Measurements from ENCODE around the gene CCDC66. TPM values are rescaled to one million over a fixed set of nuclear protein-coding genes. Genes with fewer than 3 reads are reported as not detected.
A peak's percentile ranks its signal among the peaks of the same experiment; 100 is the strongest.
"Not testable (repeated sequence)": the region's sequence is repeated elsewhere in the genome, so short reads cannot be mapped to it uniquely, and the experiment has no call there.

The CCDC66 gene
- total RNA-seq, 1 experiment from 2014 or later, result 28.6 TPM

DNA sequence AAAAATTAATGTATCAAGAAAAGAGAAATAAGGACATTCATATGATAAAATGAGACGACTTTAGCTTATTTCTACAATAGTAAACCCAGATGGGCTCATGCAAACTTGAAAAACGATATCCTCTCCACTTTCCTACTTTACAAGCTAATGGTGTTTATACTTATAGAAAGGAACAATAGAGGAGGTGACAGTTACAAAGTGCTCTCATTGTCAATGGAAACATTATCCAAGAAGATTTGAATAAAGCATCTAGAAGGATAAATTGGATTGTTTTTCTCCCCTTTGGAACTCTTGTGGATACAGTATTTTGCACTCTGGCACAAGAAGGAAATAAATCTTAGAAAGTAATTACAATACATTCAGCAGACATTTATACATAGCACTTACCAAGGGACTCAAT is 20.2 kb upstream of the CCDC66 start:
- H3K27ac Mint-ChIP-seq (ENCODE audit: low read depth, unreplicated experiment), result no peak overlapping the region
- no peak overlapping the region for H3K4me3 Mint-ChIP-seq (ENCODE audit: unreplicated experiment)
- TF ChIP-seq, protein P1, sequence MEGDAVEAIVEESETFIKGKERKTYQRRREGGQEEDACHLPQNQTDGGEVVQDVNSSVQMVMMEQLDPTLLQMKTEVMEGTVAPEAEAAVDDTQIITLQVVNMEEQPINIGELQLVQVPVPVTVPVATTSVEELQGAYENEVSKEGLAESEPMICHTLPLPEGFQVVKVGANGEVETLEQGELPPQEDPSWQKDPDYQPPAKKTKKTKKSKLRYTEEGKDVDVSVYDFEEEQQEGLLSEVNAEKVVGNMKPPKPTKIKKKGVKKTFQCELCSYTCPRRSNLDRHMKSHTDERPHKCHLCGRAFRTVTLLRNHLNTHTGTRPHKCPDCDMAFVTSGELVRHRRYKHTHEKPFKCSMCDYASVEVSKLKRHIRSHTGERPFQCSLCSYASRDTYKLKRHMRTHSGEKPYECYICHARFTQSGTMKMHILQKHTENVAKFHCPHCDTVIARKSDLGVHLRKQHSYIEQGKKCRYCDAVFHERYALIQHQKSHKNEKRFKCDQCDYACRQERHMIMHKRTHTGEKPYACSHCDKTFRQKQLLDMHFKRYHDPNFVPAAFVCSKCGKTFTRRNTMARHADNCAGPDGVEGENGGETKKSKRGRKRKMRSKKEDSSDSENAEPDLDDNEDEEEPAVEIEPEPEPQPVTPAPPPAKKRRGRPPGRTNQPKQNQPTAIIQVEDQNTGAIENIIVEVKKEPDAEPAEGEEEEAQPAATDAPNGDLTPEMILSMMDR (IDR thresholded peaks at IDR 0.05; ENCODE audit: unreplicated experiment), result no peak
- DNase-seq (ENCODE audit: unreplicated experiment), result no peak
- H3K4me1 Mint-ChIP-seq (ENCODE audit: insufficient read depth, unreplicated experiment), result no peaks in the 10 kb centered on the region
- no TSS peak for BruUV-seq (replicated peaks)
- H3K27me3 Mint-ChIP-seq (ENCODE audit: insufficient read depth, unreplicated experiment), result peaks cover 35% of the 10 kb centered on the region
- ChIA-PET CTCF (interaction anchor here (1.0 to 1.1 kb wide), 2 partner anchors 10 to 89 kb away, joined by 3 read pairs; no protein-coding TSS in a partner anchor), POLR2A (interaction anchor here (2.5 kb wide), 1 partner anchor 20 kb away, joined by 5 read pairs; the partner anchor contains the start of gene CCDC66)
- intact Hi-C loops (cut with micrococcal nuclease), result no loop called here
- H3K36me3 Mint-ChIP-seq (ENCODE audit: insufficient read depth, unreplicated experiment), result no peaks in the 10 kb centered on the region
- H3K9me3 Mint-ChIP-seq (ENCODE audit: unreplicated experiment), result no peaks in the 10 kb centered on the region

DNA sequence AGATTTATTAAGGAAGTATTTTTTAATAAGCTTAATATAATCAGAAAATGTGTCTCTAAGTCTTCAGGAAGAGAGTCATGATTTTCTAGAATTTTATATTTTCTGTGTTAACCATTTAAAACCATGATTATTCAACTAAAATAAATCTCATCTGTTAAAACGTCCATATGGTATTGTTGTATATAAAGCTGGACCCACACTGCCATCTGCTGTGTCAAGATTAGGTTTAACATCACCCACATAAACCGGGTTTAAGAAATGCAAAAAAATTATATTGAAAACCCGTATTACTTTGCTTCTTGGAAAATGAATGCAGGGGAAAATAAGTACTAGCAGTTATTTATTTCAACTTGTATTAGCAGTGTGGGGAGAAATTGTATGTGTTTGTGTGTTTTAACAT is 9.5 kb upstream of the CCDC66 start:
- Mint-ChIP-seq H3K36me3 (ENCODE audit: insufficient read depth, unreplicated experiment) (no peaks in the 10 kb centered on the region), H3K27me3 (ENCODE audit: insufficient read depth, unreplicated experiment) (peaks cover 69% of the 10 kb centered on the region), H3K9me3 (ENCODE audit: unreplicated experiment) (no peaks in the 10 kb centered on the region), H3K4me3 (ENCODE audit: unreplicated experiment) (no peak overlapping the region), H3K27ac (ENCODE audit: low read depth, unreplicated experiment) (no peak overlapping the region), H3K4me1 (ENCODE audit: insufficient read depth, unreplicated experiment) (no peaks in the 10 kb centered on the region)
- intact Hi-C loops (cut with micrococcal nuclease), result loop anchor here (5.0 kb wide), 1 partner anchor 205 kb away; no protein-coding TSS in a partner anchor
- no TSS peak for BruUV-seq (replicated peaks)
- CTCF ChIA-PET, result interaction anchor here (0.6 to 1.6 kb wide), 8 partner anchors 10 to 503 kb away, joined by 3 to 14 read pairs (median 4); partner anchors contain the start of gene CCDC66
- DNase-seq (ENCODE audit: unreplicated experiment), result peak; percentile 28
- TF ChIP-seq, protein P1 (IDR thresholded peaks at IDR 0.05; ENCODE audit: unreplicated experiment), result peak; percentile 8
- POLR2A ChIA-PET, result no interaction called here

DNA sequence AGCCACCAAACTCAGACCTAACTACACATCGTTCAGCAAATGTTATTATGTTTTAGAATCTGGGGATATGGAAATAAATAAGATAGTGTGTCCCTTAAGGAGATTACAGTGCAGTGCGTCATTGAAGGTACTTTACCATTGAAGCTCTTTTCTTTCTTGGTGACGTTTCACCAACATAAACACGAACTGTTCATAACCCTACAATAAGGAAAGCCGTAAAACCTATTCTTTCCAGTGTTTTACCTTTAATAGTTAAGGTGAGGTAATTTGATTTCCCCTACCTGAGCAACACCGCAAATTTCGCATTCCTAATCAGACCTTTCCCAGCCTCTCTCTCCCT is 826 bp downstream of the CCDC66 start:
- TF ChIP-seq, protein P1 (IDR thresholded peaks at IDR 0.05; ENCODE audit: unreplicated experiment), result no peak
- intact Hi-C loops (cut with micrococcal nuclease), result no loop called here
- no peaks in the 10 kb centered on the region for H3K9me3 Mint-ChIP-seq (ENCODE audit: unreplicated experiment)
- H3K36me3 Mint-ChIP-seq (ENCODE audit: insufficient read depth, unreplicated experiment), result peaks cover 19% of the 10 kb centered on the region
- peak overlapping the region; percentile 97 for H3K27ac Mint-ChIP-seq (ENCODE audit: low read depth, unreplicated experiment)
- POLR2A ChIA-PET, result interaction anchor here (0.6 to 3.2 kb wide), 5 partner anchors 10 to 431 kb away, joined by 3 to 14 read pairs (median 4); no protein-coding TSS in a partner anchor
- peaks cover 37% of the 10 kb centered on the region for H3K27me3 Mint-ChIP-seq (ENCODE audit: insufficient read depth, unreplicated experiment)
- no TSS peak for BruUV-seq (replicated peaks)
- no peak for DNase-seq (ENCODE audit: unreplicated experiment)
- CTCF ChIA-PET, result interaction anchor here (0.6 to 0.7 kb wide), 3 partner anchors 518 to 885 kb away, joined by 3 to 4 read pairs (median 3); no protein-coding TSS in a partner anchor
- H3K4me3 Mint-ChIP-seq (ENCODE audit: unreplicated experiment), result peak overlapping the region; percentile 100
- H3K4me1 Mint-ChIP-seq (ENCODE audit: insufficient read depth, unreplicated experiment), result peaks cover 13% of the 10 kb centered on the region

DNA sequence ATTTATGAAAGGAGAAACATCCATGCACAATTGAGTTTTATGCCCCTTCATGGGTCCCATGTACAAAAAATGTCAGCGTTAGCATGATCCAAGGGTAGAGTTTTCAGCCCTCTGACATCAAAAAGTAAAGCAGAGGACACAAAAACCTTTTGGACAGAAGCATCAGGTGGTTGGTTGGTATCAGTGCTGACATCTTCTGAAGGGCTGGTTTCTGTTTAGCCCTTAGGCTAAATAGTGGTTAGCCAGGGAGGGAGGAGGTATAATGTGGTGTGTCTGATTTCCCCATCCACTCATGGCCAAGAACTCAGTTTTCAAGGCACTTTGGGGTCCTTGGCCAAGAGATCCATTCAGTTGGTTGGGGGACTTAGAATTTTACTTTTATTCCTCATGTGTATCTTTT is 16.5 kb downstream of the CCDC66 start:
- ChIA-PET CTCF (no interaction called here), POLR2A (no interaction called here)
- Mint-ChIP-seq H3K27ac (ENCODE audit: low read depth, unreplicated experiment) (no peak overlapping the region), H3K4me1 (ENCODE audit: insufficient read depth, unreplicated experiment) (no peaks in the 10 kb centered on the region), H3K9me3 (ENCODE audit: unreplicated experiment) (no peaks in the 10 kb centered on the region), H3K36me3 (ENCODE audit: insufficient read depth, unreplicated experiment) (peaks cover 64% of the 10 kb centered on the region), H3K27me3 (ENCODE audit: insufficient read depth, unreplicated experiment) (no peaks in the 10 kb centered on the region), H3K4me3 (ENCODE audit: unreplicated experiment) (no peak overlapping the region)
- TF ChIP-seq, protein P1 (IDR thresholded peaks at IDR 0.05; ENCODE audit: unreplicated experiment), result no peak
- DNase-seq (ENCODE audit: unreplicated experiment), result no peak
- no TSS peak for BruUV-seq (replicated peaks)
- intact Hi-C loops (cut with micrococcal nuclease), result no loop called here

DNA sequence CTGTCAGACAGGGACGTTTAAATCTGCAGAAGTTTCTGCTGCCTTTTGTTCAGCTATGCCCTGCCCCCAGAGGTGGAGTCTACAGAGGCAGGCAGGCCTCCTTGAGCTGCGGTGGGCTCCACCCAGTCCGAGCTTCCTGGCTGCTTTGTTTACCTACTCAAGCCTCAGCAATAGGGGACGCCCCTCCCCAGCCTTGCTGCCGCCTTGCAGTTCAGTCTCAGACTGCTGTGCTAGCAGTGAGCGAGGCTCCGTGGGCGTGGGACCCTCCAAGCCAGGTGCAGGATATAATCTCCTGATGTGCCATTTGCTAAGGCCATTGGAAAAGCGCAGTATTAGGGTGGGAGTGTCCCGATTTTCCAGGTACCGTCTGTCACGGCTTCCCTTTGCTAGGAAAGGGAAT is 25.0 kb downstream of the CCDC66 start:
- DNase-seq (ENCODE audit: unreplicated experiment); H3K9me3 Mint-ChIP-seq (ENCODE audit: unreplicated experiment); POLR2A ChIA-PET; BruUV-seq (replicated peaks); H3K27ac Mint-ChIP-seq (ENCODE audit: low read depth, unreplicated experiment); H3K4me1 Mint-ChIP-seq (ENCODE audit: insufficient read depth, unreplicated experiment); H3K27me3 Mint-ChIP-seq (ENCODE audit: insufficient read depth, unreplicated experiment); CTCF ChIA-PET; intact Hi-C loops (cut with micrococcal nuclease); H3K4me3 Mint-ChIP-seq (ENCODE audit: unreplicated experiment): not testable (repeated sequence)
- peaks cover 29% of the 10 kb centered on the region for H3K36me3 Mint-ChIP-seq (ENCODE audit: insufficient read depth, unreplicated experiment)

DNA sequence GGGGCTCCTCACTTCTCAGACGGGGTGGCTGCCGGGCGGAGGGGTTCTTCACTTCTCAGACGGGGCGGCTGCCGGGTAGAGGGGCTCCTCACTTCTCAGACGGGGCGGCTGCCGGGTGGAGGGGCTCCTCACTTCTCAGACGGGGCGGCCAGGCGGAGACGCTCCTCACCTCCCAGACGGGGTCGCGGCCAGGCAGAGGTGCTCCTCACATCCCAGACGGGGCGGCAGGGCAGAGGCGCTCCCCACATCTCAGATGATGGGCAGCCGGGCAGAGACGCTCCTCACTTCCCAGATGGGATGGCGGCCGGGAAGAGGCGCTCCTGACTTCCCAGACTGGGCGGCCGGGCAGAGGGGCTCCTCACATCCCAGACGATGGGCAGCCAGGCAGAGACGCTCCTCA is 27.3 kb downstream of the CCDC66 start:
- intact Hi-C loops (cut with micrococcal nuclease); CTCF ChIA-PET; H3K27ac Mint-ChIP-seq (ENCODE audit: low read depth, unreplicated experiment); DNase-seq (ENCODE audit: unreplicated experiment); H3K9me3 Mint-ChIP-seq (ENCODE audit: unreplicated experiment); BruUV-seq (replicated peaks); POLR2A ChIA-PET; H3K4me3 Mint-ChIP-seq (ENCODE audit: unreplicated experiment); H3K27me3 Mint-ChIP-seq (ENCODE audit: insufficient read depth, unreplicated experiment); H3K4me1 Mint-ChIP-seq (ENCODE audit: insufficient read depth, unreplicated experiment): not testable (repeated sequence)
- H3K36me3 Mint-ChIP-seq (ENCODE audit: insufficient read depth, unreplicated experiment), result peaks cover 15% of the 10 kb centered on the region

Measured in MCF 10A (cell line).